HepG2 (cell line): ENCODE data around the gene SPI1. TPM values are rescaled to one million over a fixed set of nuclear protein-coding genes. Genes with fewer than 3 reads are reported as not detected.

ENCODE experiments used
- ASH2L ChIP-seq: fragments of 300-600, 200-600 bp; sonication (generic); IDR thresholded peaks from 2 replicates; pipeline ENCODE4 v1.7.0; 2017; ENCODE audit warnings: low read depth, mild to moderate bottlenecking, moderate library complexity, mixed read lengths, low read length; ENCODE audit not compliant: insufficient read length
- ATF5 ChIP-seq: sonication (generic); formaldehyde crosslinking; IDR thresholded peaks from 2 replicates; pipeline ENCODE4 v1.4.0; 2020; ENCODE audit warnings: mild to moderate bottlenecking, low read depth, missing genetic modification reagents
- CSRNP2 ChIP-seq: sonication (generic); formaldehyde crosslinking; conservative IDR thresholded peaks from 2 replicates; pipeline ENCODE4 v1.8.0; 2022; ENCODE audit warnings: low read depth, missing genetic modification reagents
- DZIP1 ChIP-seq: sonication (generic); formaldehyde crosslinking; IDR thresholded peaks from 2 replicates; pipeline ENCODE4 v1.5.0; 2020; ENCODE audit warnings: mild to moderate bottlenecking, missing genetic modification reagents
- HES4 ChIP-seq: sonication (generic); formaldehyde crosslinking; IDR thresholded peaks from 2 replicates; pipeline ENCODE4 v1.9.0; 2021; ENCODE audit warnings: mild to moderate bottlenecking, missing genetic modification reagents, borderline replicate concordance
- HOXA3 ChIP-seq: sonication (generic); formaldehyde crosslinking; IDR thresholded peaks from 2 replicates; pipeline ENCODE4 v1.5.0; 2020; ENCODE audit warnings: missing genetic modification reagents
- NFIB ChIP-seq: sonication (generic); formaldehyde crosslinking; IDR thresholded peaks from 2 replicates; pipeline ENCODE4 v1.9.0; 2021; ENCODE audit warnings: missing genetic modification reagents, mild to moderate bottlenecking, borderline replicate concordance
- PCBP2 ChIP-seq: fragments of 200-400 bp; formaldehyde crosslinking; optimal IDR thresholded peaks from 2 replicates; pipeline ENCODE3; 2018; ENCODE audit warnings: low read length, low read depth; ENCODE audit not compliant: poor library complexity, severe bottlenecking
- POGK ChIP-seq: sonication (generic); formaldehyde crosslinking; conservative IDR thresholded peaks from 2 replicates; pipeline ENCODE4 v1.8.0; 2022; ENCODE audit warnings: mild to moderate bottlenecking, moderate library complexity, missing genetic modification reagents
- RELA ChIP-seq: sonication (generic); formaldehyde crosslinking; IDR thresholded peaks from 2 replicates; pipeline ENCODE4 v1.4.0; 2020; ENCODE audit warnings: missing genetic modification reagents
- ZBTB33 ChIP-seq: sonication (generic); formaldehyde crosslinking; IDR thresholded peaks from 2 replicates; pipeline ENCODE4 v1.4.0; 2020; ENCODE audit warnings: missing genetic modification reagents
- ZBTB38 ChIP-seq: sonication (generic); formaldehyde crosslinking; IDR thresholded peaks from 2 replicates; pipeline ENCODE4 v1.5.1; 2020; ENCODE audit warnings: mild to moderate bottlenecking, missing genetic modification reagents
- ZFP82 ChIP-seq: sonication (generic); formaldehyde crosslinking; IDR thresholded peaks from 2 replicates; pipeline ENCODE4 v1.5.1; 2020; ENCODE audit warnings: mild to moderate bottlenecking, missing genetic modification reagents, borderline replicate concordance
- ZFYVE20 ChIP-seq: sonication (generic); formaldehyde crosslinking; IDR thresholded peaks from 2 replicates; pipeline ENCODE4 v1.8.0; 2023; ENCODE audit warnings: low read depth, mild to moderate bottlenecking, moderate library complexity, missing genetic modification reagents, borderline replicate concordance
- ZNF224 ChIP-seq: sonication (generic); formaldehyde crosslinking; IDR thresholded peaks from 2 replicates; pipeline ENCODE4 v1.5.0; 2020; ENCODE audit warnings: mild to moderate bottlenecking, missing genetic modification reagents
- ZNF280D ChIP-seq: sonication (generic); formaldehyde crosslinking; IDR thresholded peaks from 2 replicates; pipeline ENCODE4 v1.5.1; 2020; ENCODE audit warnings: mild to moderate bottlenecking, missing genetic modification reagents
- polyA plus RNA-seq, 8 experiments: library from polyadenylated mRNA; depleted of rRNA in 3 of 8; stranded (reverse) in 7 of 8; unstranded in 1 of 8; fragments of >200 nt; fragmentation: Illumina TruSeq in 4 of 8; extraction: Trizol in 4 of 8; gene quantifications; 2 replicates each; pipeline versions ENCODE4 v1.2.1 to v1.2.3, GENCODE V29; 2011 to 2016; ENCODE audit warnings: low read depth in 4 of 8, missing spikeins in 1 of 8, mixed read lengths in 1 of 8; ENCODE audit not compliant: insufficient read depth in 1 of 8
- total RNA-seq, 5 experiments: library from RNA; depleted of rRNA; stranded (reverse); fragments of >200 nt; fragmentation: Illumina TruSeq; extraction: Trizol; gene quantifications; 2 replicates each; pipeline ENCODE4 v1.2.3, GENCODE V29; 2016; ENCODE audit warnings: low read depth in 1 of 5

SPI1 gene
- total and polyA plus RNA-seq, 2 of the 13 experiments (the other 11 are each of a cell fraction or from before 2014, with no cell fraction given): not detected

GRCh38 chr11:47337229-47337924 is 41.0 kb downstream of the SPI1 start (continued):
- TF ChIP-seq HES4 (CRISPR knock-in tag): no peak
- no peak for TF ChIP-seq ZFYVE20 (CRISPR knock-in tag)
- no peak for TF ChIP-seq PCBP2
- TF ChIP-seq NFIB (CRISPR knock-in tag): no peak
- no peak for TF ChIP-seq DZIP1 (CRISPR knock-in tag)
- TF ChIP-seq ZBTB33 (CRISPR knock-in tag): peak; percentile 93
- TF ChIP-seq ZFP82 (CRISPR knock-in tag): no peak
- no peak for TF ChIP-seq ZNF280D
- no peak for TF ChIP-seq CSRNP2 (CRISPR knock-in tag)
- peak; percentile 96 for TF ChIP-seq ZBTB38 (CRISPR knock-in tag)
- 0 out of 2 replicates have a peak, but pooled peaks have one; percentile 21 for TF ChIP-seq HOXA3 (CRISPR knock-in tag)
- no peak for TF ChIP-seq RELA (CRISPR knock-in tag)
- no peak for TF ChIP-seq POGK (CRISPR knock-in tag)
- TF ChIP-seq ZNF224 (CRISPR knock-in tag): no peak
- TF ChIP-seq ATF5 (CRISPR knock-in tag): no peak
- TF ChIP-seq ASH2L: no peak
